ENCODE data around the gene KIDINS220. TPM values are rescaled to one million over a fixed set of nuclear protein-coding genes. Genes with fewer than 3 reads are reported as not detected.

KIDINS220 gene
- total and polyA plus RNA-seq, 9 of the 15 experiments (the other 6 are each of a cell fraction or from before 2014, with no cell fraction given) = 15.2 to 48.0 (median 34.4) TPM

DNA sequence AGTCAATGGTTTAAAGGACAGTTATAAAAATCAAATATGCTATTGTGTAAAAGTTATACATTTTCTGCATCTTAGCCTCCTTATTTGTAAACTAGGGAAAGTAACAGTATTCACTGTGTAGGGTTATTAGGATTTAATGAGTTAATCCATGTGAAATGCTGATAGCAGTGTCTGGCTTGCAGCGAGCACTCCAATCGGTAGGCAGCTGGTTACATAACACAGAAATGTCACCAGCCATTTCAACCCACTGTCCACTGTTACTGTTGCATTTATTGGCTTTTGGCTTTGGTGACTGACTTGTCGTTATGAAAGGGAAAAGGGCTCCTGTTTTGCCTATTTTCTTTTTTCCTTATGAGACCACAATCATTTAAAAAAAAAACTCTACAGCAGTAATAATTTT, 116.7 kb downstream of the KIDINS220 start (continued):
- TF ChIP-seq, protein P1, sequence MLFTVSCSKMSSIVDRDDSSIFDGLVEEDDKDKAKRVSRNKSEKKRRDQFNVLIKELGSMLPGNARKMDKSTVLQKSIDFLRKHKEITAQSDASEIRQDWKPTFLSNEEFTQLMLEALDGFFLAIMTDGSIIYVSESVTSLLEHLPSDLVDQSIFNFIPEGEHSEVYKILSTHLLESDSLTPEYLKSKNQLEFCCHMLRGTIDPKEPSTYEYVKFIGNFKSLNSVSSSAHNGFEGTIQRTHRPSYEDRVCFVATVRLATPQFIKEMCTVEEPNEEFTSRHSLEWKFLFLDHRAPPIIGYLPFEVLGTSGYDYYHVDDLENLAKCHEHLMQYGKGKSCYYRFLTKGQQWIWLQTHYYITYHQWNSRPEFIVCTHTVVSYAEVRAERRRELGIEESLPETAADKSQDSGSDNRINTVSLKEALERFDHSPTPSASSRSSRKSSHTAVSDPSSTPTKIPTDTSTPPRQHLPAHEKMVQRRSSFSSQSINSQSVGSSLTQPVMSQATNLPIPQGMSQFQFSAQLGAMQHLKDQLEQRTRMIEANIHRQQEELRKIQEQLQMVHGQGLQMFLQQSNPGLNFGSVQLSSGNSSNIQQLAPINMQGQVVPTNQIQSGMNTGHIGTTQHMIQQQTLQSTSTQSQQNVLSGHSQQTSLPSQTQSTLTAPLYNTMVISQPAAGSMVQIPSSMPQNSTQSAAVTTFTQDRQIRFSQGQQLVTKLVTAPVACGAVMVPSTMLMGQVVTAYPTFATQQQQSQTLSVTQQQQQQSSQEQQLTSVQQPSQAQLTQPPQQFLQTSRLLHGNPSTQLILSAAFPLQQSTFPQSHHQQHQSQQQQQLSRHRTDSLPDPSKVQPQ (CRISPR knock-in tag; IDR thresholded peaks at IDR 0.05; ENCODE audit: borderline replicate concordance) = no peak
- no peak for TF ChIP-seq GABPB2 (CRISPR knock-in tag; conservative IDR thresholded peaks at IDR 0.05)
- no peak for TF ChIP-seq RBFOX2 (IDR thresholded peaks at IDR 0.05; ENCODE audit: low read depth, low read length)
- no peak for TF ChIP-seq FOXA1 (IDR thresholded peaks at IDR 0.05; ENCODE audit: borderline replicate concordance)
- TF ChIP-seq ZNF12 (CRISPR knock-in tag; IDR thresholded peaks at IDR 0.05) = no peak
- TF ChIP-seq ZFP1 (CRISPR knock-in tag; IDR thresholded peaks at IDR 0.05) = no peak
- TF ChIP-seq IFI16 (CRISPR knock-in tag; IDR thresholded peaks at IDR 0.05) = no peak

DNA sequence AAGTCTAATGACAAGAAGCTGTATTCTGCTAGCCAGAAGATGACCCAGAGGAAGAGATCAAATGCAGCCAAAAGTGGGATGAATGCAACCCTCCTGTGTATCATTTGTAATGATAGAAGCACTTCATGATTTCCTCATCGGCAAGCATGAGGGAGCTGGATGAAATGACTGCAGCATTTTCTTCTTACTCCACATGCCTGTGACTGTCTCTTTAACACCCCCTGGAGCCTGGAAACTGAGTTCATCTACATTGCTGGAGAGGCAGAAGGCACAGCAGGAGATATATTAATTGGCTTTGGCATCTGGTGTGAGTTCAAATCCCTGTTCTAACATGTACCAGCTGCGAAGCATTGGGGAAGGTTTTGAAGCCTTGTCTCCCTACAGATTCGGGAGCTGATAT, 117.9 kb downstream of the KIDINS220 start:
- intact Hi-C loops (cut with micrococcal nuclease) = no loop called here
- POLR2A ChIA-PET = interaction anchor here (0.8 kb wide), 1 partner anchor 14 kb away, joined by 3 read pairs; no protein-coding TSS in a partner anchor
- ATAC-seq (no peak), DNase-seq (ENCODE audit: extremely low read depth in 1 of 4, low spot score in 3 of 4) (no peak), FAIRE-seq (no peak)
- Histone ChIP-seq H3K27me3 (ENCODE audit: control insufficient read depth in 2 of 2, insufficient read depth in 2 of 2, low read length in 2 of 2) (no peaks in the 10 kb centered on the region), H3K4me2 (ENCODE audit: insufficient read depth, low read length) (no peak overlapping the region), H3K4me1 (replicated peaks in 1 of 2; ENCODE audit: control insufficient read depth in 2 of 2, insufficient read depth in 2 of 2, low read length in 2 of 2) (no peaks in the 10 kb centered on the region; a peak in 1 of 5 replicates), H3K36me3 (ENCODE audit: control insufficient read depth, insufficient read depth, low read length) (no peaks in the 10 kb centered on the region), H3K9me3 (replicated peaks; ENCODE audit: control insufficient read depth, insufficient read depth, low read depth, low read length) (no peaks in the 10 kb centered on the region), H3K79me2 (ENCODE audit: control insufficient read depth, insufficient read depth, low read length) (no peaks in the 10 kb centered on the region), H2AFZ (ENCODE audit: low read depth, low read length) (0 out of 2 replicates have a peak overlapping the region, but pooled peaks have one; percentile 17), H3K9me1 (ENCODE audit: control insufficient read depth, insufficient read depth, low read length) (no peaks in the 10 kb centered on the region), H3K4me3 (no peak overlapping the region), H3K27ac (ENCODE audit: extremely low read depth, low read depth, low read length) (no peak overlapping the region), H3K9ac (ENCODE audit: insufficient read depth in 1 of 2, low read depth in 2 of 2, low read length in 2 of 2) (no peak overlapping the region), H4K20me1 (replicated peaks; ENCODE audit: control insufficient read depth, insufficient read depth, low read length) (no peaks in the 10 kb centered on the region)
- CTCF ChIA-PET (ENCODE audit: low intra/inter-chr PET ratio) = no interaction called here
- 49% methylated on average over 3 of the region's 3 CpGs for WGBS (ENCODE audit: insufficient coverage, low coverage, missing lambda C conversion rate)
- BruUV-seq (replicated peaks) = no TSS peak
- in situ Hi-C loops (cut with MboI) = no loop called here
- TF ChIP-seq, protein P2, sequence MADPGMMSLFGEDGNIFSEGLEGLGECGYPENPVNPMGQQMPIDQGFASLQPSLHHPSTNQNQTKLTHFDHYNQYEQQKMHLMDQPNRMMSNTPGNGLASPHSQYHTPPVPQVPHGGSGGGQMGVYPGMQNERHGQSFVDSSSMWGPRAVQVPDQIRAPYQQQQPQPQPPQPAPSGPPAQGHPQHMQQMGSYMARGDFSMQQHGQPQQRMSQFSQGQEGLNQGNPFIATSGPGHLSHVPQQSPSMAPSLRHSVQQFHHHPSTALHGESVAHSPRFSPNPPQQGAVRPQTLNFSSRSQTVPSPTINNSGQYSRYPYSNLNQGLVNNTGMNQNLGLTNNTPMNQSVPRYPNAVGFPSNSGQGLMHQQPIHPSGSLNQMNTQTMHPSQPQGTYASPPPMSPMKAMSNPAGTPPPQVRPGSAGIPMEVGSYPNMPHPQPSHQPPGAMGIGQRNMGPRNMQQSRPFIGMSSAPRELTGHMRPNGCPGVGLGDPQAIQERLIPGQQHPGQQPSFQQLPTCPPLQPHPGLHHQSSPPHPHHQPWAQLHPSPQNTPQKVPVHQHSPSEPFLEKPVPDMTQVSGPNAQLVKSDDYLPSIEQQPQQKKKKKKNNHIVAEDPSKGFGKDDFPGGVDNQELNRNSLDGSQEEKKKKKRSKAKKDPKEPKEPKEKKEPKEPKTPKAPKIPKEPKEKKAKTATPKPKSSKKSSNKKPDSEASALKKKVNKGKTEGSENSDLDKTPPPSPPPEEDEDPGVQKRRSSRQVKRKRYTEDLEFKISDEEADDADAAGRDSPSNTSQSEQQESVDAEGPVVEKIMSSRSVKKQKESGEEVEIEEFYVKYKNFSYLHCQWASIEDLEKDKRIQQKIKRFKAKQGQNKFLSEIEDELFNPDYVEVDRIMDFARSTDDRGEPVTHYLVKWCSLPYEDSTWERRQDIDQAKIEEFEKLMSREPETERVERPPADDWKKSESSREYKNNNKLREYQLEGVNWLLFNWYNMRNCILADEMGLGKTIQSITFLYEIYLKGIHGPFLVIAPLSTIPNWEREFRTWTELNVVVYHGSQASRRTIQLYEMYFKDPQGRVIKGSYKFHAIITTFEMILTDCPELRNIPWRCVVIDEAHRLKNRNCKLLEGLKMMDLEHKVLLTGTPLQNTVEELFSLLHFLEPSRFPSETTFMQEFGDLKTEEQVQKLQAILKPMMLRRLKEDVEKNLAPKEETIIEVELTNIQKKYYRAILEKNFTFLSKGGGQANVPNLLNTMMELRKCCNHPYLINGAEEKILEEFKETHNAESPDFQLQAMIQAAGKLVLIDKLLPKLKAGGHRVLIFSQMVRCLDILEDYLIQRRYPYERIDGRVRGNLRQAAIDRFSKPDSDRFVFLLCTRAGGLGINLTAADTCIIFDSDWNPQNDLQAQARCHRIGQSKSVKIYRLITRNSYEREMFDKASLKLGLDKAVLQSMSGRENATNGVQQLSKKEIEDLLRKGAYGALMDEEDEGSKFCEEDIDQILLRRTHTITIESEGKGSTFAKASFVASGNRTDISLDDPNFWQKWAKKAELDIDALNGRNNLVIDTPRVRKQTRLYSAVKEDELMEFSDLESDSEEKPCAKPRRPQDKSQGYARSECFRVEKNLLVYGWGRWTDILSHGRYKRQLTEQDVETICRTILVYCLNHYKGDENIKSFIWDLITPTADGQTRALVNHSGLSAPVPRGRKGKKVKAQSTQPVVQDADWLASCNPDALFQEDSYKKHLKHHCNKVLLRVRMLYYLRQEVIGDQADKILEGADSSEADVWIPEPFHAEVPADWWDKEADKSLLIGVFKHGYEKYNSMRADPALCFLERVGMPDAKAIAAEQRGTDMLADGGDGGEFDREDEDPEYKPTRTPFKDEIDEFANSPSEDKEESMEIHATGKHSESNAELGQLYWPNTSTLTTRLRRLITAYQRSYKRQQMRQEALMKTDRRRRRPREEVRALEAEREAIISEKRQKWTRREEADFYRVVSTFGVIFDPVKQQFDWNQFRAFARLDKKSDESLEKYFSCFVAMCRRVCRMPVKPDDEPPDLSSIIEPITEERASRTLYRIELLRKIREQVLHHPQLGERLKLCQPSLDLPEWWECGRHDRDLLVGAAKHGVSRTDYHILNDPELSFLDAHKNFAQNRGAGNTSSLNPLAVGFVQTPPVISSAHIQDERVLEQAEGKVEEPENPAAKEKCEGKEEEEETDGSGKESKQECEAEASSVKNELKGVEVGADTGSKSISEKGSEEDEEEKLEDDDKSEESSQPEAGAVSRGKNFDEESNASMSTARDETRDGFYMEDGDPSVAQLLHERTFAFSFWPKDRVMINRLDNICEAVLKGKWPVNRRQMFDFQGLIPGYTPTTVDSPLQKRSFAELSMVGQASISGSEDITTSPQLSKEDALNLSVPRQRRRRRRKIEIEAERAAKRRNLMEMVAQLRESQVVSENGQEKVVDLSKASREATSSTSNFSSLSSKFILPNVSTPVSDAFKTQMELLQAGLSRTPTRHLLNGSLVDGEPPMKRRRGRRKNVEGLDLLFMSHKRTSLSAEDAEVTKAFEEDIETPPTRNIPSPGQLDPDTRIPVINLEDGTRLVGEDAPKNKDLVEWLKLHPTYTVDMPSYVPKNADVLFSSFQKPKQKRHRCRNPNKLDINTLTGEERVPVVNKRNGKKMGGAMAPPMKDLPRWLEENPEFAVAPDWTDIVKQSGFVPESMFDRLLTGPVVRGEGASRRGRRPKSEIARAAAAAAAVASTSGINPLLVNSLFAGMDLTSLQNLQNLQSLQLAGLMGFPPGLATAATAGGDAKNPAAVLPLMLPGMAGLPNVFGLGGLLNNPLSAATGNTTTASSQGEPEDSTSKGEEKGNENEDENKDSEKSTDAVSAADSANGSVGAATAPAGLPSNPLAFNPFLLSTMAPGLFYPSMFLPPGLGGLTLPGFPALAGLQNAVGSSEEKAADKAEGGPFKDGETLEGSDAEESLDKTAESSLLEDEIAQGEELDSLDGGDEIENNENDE (IDR thresholded peaks at IDR 0.05; ENCODE audit: low read depth, low read length) = no peak

Data from K562 (cell line).